Measurements from ENCODE around the gene FTSJ3.
A peak's percentile ranks its signal among the peaks of the same experiment; 100 is the strongest.

Gene FTSJ3

DNA sequence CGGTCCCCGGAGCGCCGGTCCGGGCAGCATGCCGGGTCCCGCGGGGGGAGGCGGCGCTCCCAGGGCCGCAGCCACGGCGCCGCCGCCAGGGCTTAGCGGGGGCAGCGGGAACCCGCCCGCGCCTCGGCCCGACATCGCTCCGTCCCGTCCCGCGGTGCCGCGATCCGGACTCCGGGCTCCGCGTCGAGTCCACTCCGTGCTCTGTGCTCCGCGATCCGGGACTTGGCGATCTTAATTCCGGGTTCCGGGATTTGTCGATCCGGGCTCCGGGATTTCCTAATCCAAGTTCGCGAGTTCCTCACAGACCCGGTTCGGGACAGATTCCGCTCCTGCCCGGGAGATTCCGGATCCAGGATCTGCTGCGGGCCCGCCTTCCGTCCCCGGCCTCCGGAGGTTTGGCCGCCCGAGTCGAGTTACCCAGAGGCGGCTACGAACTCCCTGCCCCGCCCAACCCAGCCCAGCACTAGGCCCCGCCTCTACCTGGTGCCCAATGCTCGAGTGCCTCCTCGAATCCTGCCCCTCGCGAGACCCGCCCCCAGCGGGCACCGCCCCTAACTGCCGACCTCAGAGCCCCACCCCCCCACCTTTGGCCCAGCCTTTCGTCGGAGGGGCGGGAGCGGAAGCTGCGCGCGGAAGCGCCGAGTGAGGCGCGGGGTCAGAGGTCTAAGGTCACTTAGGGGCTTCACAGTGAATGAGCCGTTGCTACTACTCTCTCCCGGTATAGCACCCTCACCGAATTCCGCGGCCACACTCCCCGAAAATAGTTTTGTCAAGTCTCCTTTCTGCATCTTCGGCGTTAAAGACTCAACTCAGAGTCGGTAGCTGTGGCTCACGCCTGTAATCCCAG, 15.3 kb upstream of the FTSJ3 start, which contains the start of gene SMARCD2:
TSS of gene SMARCD2 (minus strand) at position 146 of the 847 bp plus-strand sequence. CDS start at position 135, 11 bp downstream.
- POLR2A ChIA-PET: interaction anchor here (0.9 to 2.0 kb wide), 3 partner anchors 10 to 69 kb away, joined by 3 to 8 read pairs (median 6); partner anchors contain the start of genes CCDC47, DDX42 and PSMC5
- H3K4me3 ChIP-seq (ENCODE audit: low read depth, low read length): peak within 1 kb of the TSS; percentile 82
- peak; percentile 93 for DNase-seq (ENCODE audit: low read depth, low spot score)
- CTCF ChIA-PET: interaction anchor here (1.1 to 5.3 kb wide), 5 partner anchors 8 to 23 kb away, joined by 3 to 58 read pairs (median 6); partner anchors contain the start of gene FTSJ3
- TF ChIP-seq, protein P1, sequence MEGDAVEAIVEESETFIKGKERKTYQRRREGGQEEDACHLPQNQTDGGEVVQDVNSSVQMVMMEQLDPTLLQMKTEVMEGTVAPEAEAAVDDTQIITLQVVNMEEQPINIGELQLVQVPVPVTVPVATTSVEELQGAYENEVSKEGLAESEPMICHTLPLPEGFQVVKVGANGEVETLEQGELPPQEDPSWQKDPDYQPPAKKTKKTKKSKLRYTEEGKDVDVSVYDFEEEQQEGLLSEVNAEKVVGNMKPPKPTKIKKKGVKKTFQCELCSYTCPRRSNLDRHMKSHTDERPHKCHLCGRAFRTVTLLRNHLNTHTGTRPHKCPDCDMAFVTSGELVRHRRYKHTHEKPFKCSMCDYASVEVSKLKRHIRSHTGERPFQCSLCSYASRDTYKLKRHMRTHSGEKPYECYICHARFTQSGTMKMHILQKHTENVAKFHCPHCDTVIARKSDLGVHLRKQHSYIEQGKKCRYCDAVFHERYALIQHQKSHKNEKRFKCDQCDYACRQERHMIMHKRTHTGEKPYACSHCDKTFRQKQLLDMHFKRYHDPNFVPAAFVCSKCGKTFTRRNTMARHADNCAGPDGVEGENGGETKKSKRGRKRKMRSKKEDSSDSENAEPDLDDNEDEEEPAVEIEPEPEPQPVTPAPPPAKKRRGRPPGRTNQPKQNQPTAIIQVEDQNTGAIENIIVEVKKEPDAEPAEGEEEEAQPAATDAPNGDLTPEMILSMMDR (IDR thresholded peaks at IDR 0.05; ENCODE audit: insufficient read depth, low read length, missing control alignments): no peak

DNA sequence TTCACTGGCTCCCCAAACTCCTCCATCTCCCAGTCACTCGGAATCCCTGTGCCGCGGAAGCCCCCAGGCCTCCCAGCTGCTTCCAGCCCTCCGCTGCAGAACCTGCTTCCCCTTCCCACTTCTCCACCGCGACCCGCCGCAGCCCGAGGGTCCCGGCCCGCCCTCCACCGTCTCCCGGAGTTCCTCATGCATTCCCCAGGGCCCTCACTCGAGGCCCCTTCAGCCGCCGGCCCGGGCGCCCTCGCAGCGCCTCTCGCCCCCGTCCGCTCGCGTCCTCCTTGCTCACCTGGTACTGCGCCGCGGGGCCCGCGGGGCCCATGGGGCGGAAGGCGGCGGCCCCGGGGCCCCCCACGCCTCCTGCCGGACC, 14.7 kb upstream of the FTSJ3 start:
- CTCF ChIA-PET: interaction anchor here (5.3 kb wide), 1 partner anchor 12 kb away, joined by 58 read pairs; the partner anchor contains the start of gene FTSJ3
- POLR2A ChIA-PET: interaction anchor here (2.0 kb wide), 1 partner anchor 10 kb away, joined by 8 read pairs; no protein-coding TSS in a partner anchor
- H3K4me3 ChIP-seq (ENCODE audit: low read depth, low read length): peak overlapping the region; percentile 82
- TF ChIP-seq, protein P1 (IDR thresholded peaks at IDR 0.05; ENCODE audit: insufficient read depth, low read length, missing control alignments): no peak
- DNase-seq (ENCODE audit: low read depth, low spot score): no peak

DNA sequence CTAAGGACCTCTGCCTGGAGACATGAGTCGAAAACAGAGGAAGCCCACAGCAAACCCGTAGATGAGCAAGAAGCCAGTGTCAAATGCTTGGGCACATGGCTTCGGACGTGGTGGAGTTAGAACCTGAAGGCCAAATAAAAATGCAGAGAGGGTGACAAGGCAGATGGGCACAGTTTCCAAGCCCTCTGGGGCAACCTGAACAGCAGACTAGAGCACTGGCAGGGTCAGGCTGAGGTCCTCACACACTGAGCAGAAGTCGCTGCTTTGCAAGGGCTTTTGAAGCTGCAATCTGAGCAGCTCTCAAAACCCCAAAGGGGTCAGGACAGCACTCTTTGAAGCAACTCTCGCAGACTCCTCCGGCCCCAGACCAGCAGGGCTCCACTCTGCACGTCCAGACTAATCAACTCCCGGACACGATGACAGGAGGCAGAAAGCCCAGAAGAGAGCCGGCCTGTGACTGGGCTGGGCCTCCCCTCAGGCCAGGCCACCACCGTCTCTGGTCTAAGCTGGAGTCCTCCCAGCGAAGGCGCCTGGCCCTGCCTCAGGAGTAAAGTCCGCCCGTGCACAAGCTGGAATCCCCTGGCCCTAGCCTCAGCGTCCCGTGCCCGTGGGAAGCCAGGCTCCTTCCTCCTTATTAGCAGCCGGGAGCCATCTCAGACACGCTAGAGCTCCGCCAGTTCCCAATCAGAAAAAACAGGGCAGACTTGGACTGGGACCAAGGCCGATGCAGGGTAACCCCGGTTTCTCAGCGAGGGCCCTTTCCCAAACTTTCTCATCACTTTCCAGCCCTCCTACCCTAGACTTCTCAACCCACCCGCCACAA, 14.1 kb upstream of the FTSJ3 start:
- POLR2A ChIA-PET: interaction anchor here (0.9 to 2.0 kb wide), 3 partner anchors 9 to 68 kb away, joined by 3 to 8 read pairs (median 4); partner anchors contain the start of gene CCDC47
- no peak for DNase-seq (ENCODE audit: low read depth, low spot score)
- peak overlapping the region; percentile 82 for H3K4me3 ChIP-seq (ENCODE audit: low read depth, low read length)
- CTCF ChIA-PET: interaction anchor here (5.3 kb wide), 1 partner anchor 11 kb away, joined by 58 read pairs; the partner anchor contains the start of gene FTSJ3
- TF ChIP-seq, protein P1 (IDR thresholded peaks at IDR 0.05; ENCODE audit: insufficient read depth, low read length, missing control alignments): no peak

DNA sequence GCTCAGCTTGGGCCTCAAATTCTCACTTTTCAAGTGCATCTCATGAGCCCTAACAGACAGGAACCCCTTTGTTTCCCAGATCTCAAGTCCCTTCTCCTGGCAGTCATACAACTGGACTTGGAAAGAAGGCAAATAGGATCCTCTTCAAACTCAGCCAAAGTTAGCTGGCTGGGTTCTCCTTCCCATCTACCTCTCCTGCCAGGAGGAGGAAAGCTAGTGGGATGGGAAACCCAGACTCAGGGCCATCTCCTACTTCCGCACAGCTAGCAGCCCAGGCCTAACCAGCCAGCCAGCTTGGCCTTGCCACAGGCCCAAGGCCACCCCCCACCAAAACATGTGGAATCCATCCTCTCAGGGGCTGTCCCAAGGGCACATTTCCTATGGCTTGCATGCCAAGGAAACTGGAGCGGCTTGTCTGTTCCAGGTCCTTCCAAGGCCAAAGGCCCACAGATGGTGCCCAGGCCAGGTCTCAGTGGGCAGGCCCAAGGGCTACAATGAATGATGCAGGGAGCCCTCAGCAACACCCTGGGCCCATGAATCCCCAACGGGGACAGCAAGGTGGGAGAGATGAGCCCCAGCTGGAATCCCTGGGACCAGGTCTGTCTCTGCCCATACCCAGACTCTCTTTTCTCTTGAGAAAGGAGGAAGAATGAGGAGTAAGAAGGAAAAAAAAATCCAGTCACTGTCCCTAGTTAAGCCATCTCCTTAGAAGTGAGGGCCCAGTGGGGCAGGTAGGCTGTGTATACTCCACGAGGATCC, 13.3 kb upstream of the FTSJ3 start:
- TF ChIP-seq, protein P1 (IDR thresholded peaks at IDR 0.05; ENCODE audit: insufficient read depth, low read length, missing control alignments): no peak
- DNase-seq (ENCODE audit: low read depth, low spot score): no peak
- H3K4me3 ChIP-seq (ENCODE audit: low read depth, low read length): peak overlapping the region; percentile 82
- ChIA-PET CTCF (interaction anchor here (1.0 to 5.3 kb wide), 3 partner anchors 8 to 142 kb away, joined by 3 to 58 read pairs (median 4); partner anchors contain the start of gene FTSJ3), POLR2A (interaction anchor here (0.9 to 2.0 kb wide), 3 partner anchors 8 to 68 kb away, joined by 3 to 8 read pairs (median 4); partner anchors contain the start of gene CCDC47)

DNA sequence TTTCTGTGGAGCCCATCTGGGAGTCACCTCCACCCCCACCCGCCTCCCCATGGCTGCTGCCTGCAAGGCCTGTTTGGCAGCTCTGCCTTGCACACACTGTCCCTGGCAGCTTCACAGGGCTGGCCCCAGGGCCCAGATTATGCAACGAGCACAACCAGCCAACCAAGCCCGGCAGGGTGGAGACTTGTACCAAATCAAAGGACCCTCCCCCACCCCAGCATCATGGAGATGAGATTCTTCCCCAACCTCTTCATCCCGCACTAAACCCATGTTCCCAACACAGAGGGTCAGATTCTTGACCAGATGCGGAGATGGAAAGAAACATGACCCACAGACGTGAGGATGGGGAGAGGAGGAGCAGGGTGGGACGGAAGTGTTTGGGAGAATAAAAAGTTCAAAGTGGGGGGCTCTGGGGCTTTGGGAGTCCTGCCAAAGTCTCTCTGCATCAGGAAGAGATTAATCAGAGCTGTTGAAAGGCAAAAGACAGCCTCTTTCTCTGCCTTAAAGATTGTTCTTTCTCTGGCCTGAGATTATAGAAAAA, 11.2 kb upstream of the FTSJ3 start:
- TF ChIP-seq, protein P1 (IDR thresholded peaks at IDR 0.05; ENCODE audit: insufficient read depth, low read length, missing control alignments): no peak
- ChIA-PET POLR2A (interaction anchor here (1.0 to 1.2 kb wide), 2 partner anchors 9 to 65 kb away, joined by 3 to 5 read pairs; partner anchors contain the start of genes CCDC47 and DDX42), CTCF (interaction anchor here (0.9 to 5.3 kb wide), 4 partner anchors 8 to 227 kb away, joined by 4 to 58 read pairs (median 4); partner anchors contain the start of gene FTSJ3)
- H3K4me3 ChIP-seq (ENCODE audit: low read depth, low read length): no peak overlapping the region
- DNase-seq (ENCODE audit: low read depth, low spot score): no peak
